HEK293T (cell line): ENCODE measurements around the gene MOV10L1.

Experiments used
- ARNT ChIP-seq: fragments of 450-650 bp; IDR thresholded peaks from 2 replicates; pipeline ENCODE4 v1.6.1; 2017; ENCODE audit warnings: mild to moderate bottlenecking
- BHLHE40 ChIP-seq: fragments of 450-650 bp; IDR thresholded peaks from 2 replicates; pipeline ENCODE4 v1.6.1; 2016; ENCODE audit warnings: mild to moderate bottlenecking, moderate library complexity, borderline replicate concordance
- CTBP1 ChIP-seq: fragments of 450-650 bp; IDR thresholded peaks from 2 replicates; pipeline ENCODE4 v1.6.1; 2016; ENCODE audit warnings: borderline replicate concordance
- ELF4 ChIP-seq: fragments of 450-650 bp; IDR thresholded peaks from 2 replicates; pipeline ENCODE4 v1.6.1; 2017; ENCODE audit warnings: antibody characterized with exemption
- FOXA1 ChIP-seq: fragments of 450-650 bp; IDR thresholded peaks from 2 replicates; pipeline ENCODE4 v1.6.1; 2016; ENCODE audit warnings: mild to moderate bottlenecking
- FOXK2 ChIP-seq: fragments of 450-650 bp; IDR thresholded peaks from 2 replicates; pipeline ENCODE4 v1.6.1; 2016; ENCODE audit warnings: mild to moderate bottlenecking
- FOXM1 ChIP-seq: fragments of 450-650 bp; IDR thresholded peaks from 2 replicates; pipeline ENCODE4 v1.6.1; 2017; ENCODE audit warnings: mild to moderate bottlenecking, borderline replicate concordance
- L3MBTL2 ChIP-seq: fragments of 450-650 bp; conservative IDR thresholded peaks from 2 replicates; pipeline ENCODE4 v1.6.1; 2016; ENCODE audit warnings: mild to moderate bottlenecking
- LEF1 ChIP-seq: fragments of 450-650 bp; IDR thresholded peaks from 2 replicates; pipeline ENCODE4 v1.6.1; 2017; ENCODE audit warnings: mild to moderate bottlenecking, borderline replicate concordance
- NFRKB ChIP-seq: fragments of 450-650 bp; IDR thresholded peaks from 2 replicates; pipeline ENCODE4 v1.6.1; 2016; ENCODE audit warnings: mild to moderate bottlenecking, moderate library complexity
- SP1 ChIP-seq: fragments of 450-650 bp; IDR thresholded peaks from 2 replicates; pipeline ENCODE4 v1.6.1; 2017
- SUZ12 ChIP-seq: fragments of 450-650 bp; IDR thresholded peaks from 2 replicates; pipeline ENCODE4 v1.6.1; 2016; ENCODE audit warnings: mild to moderate bottlenecking
- TARDBP ChIP-seq: fragments of 450-650 bp; IDR thresholded peaks from 2 replicates; pipeline ENCODE4 v1.6.1; 2016
- ZNF384 ChIP-seq: fragments of 450-650 bp; IDR thresholded peaks from 2 replicates; pipeline ENCODE4 v1.6.1; 2016

DNA sequence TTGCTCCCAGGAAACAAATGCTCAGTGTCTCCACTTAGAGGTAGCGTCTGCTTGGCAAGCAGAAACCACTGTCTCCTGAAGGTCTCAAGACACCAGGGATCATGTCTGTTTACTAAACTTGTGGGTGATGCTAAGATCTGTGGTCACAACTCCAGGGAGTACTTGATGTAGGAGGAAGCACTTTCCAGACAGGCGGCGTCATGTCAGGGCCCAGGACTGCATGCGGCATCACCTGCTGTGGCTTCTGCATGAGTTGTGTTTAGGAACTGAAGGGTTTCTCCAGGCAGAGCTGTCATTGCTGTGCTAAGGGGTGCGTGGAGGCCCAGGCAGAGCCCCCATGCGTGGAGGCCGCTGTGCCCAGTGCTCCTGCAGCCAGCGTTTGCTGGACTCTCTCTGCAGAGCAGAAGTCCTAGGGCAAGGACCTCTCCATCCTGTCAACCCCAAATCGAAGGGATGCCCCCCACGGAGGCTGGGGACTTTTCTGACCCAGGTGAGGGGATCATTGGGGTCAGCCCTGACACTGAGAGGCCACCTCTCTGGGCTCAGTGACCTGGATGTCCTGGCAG is 72.7 kb downstream of the MOV10L1 start:
- TF ChIP-seq SUZ12 (no peak), FOXK2 (no peak), ARNT (no peak), TARDBP (no peak), ELF4 (no peak), BHLHE40 (no peak), SP1 (no peak), CTBP1 (no peak), FOXM1 (no peak), FOXA1 (no peak), L3MBTL2 (no peak), LEF1 (no peak), ZNF384 (no peak), NFRKB (no peak)
